ENCODE measurements around the gene FARS2. TPM values are rescaled to one million over a fixed set of nuclear protein-coding genes. Genes with fewer than 3 reads are reported as not detected.

The FARS2 gene
- total RNA-seq, 1 donor from 2014 or later, result 11.8 TPM

GRCh38 chr6:5726976-5727718, 465.8 kb downstream of the FARS2 start:
- H3K4me3 Mint-ChIP-seq (ENCODE audit: unreplicated experiment), result no peak overlapping the region
- DNase-seq (ENCODE audit: low spot score), result no peak
- peaks cover 10% of the 10 kb centered on the region for H3K4me1 Mint-ChIP-seq (ENCODE audit: low read depth)
- TF ChIP-seq CTCF (IDR thresholded peaks at IDR 0.05), result no peak
- no peaks in the 10 kb centered on the region for H3K9me3 Mint-ChIP-seq (ENCODE audit: low read depth)
- no peaks in the 10 kb centered on the region for H3K27me3 Mint-ChIP-seq (ENCODE audit: low read depth)
- H3K27ac Mint-ChIP-seq (ENCODE audit: unreplicated experiment), result no peak overlapping the region
- H3K36me3 Mint-ChIP-seq (ENCODE audit: low read depth), result no peaks in the 10 kb centered on the region

- H3K36me3 Mint-ChIP-seq (ENCODE audit: low read depth), result no peaks in the 10 kb centered on the region
- no peak for DNase-seq (ENCODE audit: low spot score)
- no peaks in the 10 kb centered on the region for H3K9me3 Mint-ChIP-seq (ENCODE audit: low read depth)
- no peak for TF ChIP-seq CTCF (IDR thresholded peaks at IDR 0.05)
- no peak overlapping the region for H3K4me3 Mint-ChIP-seq (ENCODE audit: unreplicated experiment)
- no peaks in the 10 kb centered on the region for H3K27me3 Mint-ChIP-seq (ENCODE audit: low read depth)
- no peak overlapping the region for H3K27ac Mint-ChIP-seq (ENCODE audit: unreplicated experiment)
- peaks cover 3% of the 10 kb centered on the region for H3K4me1 Mint-ChIP-seq (ENCODE audit: low read depth)
Measured at GRCh38 chr6:5728351-5729079, 467.2 kb downstream of the FARS2 start.

- no peak for TF ChIP-seq CTCF (IDR thresholded peaks at IDR 0.05)
- no peak overlapping the region for H3K4me3 Mint-ChIP-seq (ENCODE audit: unreplicated experiment)
- no peaks in the 10 kb centered on the region for H3K36me3 Mint-ChIP-seq (ENCODE audit: low read depth)
- H3K4me1 Mint-ChIP-seq (ENCODE audit: low read depth), result no peaks in the 10 kb centered on the region
- no peaks in the 10 kb centered on the region for H3K27me3 Mint-ChIP-seq (ENCODE audit: low read depth)
- no peak overlapping the region for H3K27ac Mint-ChIP-seq (ENCODE audit: unreplicated experiment)
- DNase-seq (ENCODE audit: low spot score), result no peak
- no peaks in the 10 kb centered on the region for H3K9me3 Mint-ChIP-seq (ENCODE audit: low read depth)
Measured at GRCh38 chr6:5729080-5729434, 467.7 kb downstream of the FARS2 start.

- no peak overlapping the region for H3K4me3 Mint-ChIP-seq (ENCODE audit: unreplicated experiment)
- H3K27me3 Mint-ChIP-seq (ENCODE audit: low read depth), result no peaks in the 10 kb centered on the region
- peak; percentile 24 for TF ChIP-seq CTCF (IDR thresholded peaks at IDR 0.05)
- no peaks in the 10 kb centered on the region for H3K36me3 Mint-ChIP-seq (ENCODE audit: low read depth)
- H3K4me1 Mint-ChIP-seq (ENCODE audit: low read depth), result no peaks in the 10 kb centered on the region
- no peak for DNase-seq (ENCODE audit: low spot score)
- no peaks in the 10 kb centered on the region for H3K9me3 Mint-ChIP-seq (ENCODE audit: low read depth)
- no peak overlapping the region for H3K27ac Mint-ChIP-seq (ENCODE audit: unreplicated experiment)
Measured at GRCh38 chr6:5729813-5730517, 468.7 kb downstream of the FARS2 start.

- no peaks in the 10 kb centered on the region for H3K36me3 Mint-ChIP-seq (ENCODE audit: low read depth)
- no peak overlapping the region for H3K27ac Mint-ChIP-seq (ENCODE audit: unreplicated experiment)
- H3K4me3 Mint-ChIP-seq (ENCODE audit: unreplicated experiment), result no peak overlapping the region
- no peaks in the 10 kb centered on the region for H3K4me1 Mint-ChIP-seq (ENCODE audit: low read depth)
- no peaks in the 10 kb centered on the region for H3K27me3 Mint-ChIP-seq (ENCODE audit: low read depth)
- TF ChIP-seq CTCF (IDR thresholded peaks at IDR 0.05), result no peak
- no peaks in the 10 kb centered on the region for H3K9me3 Mint-ChIP-seq (ENCODE audit: low read depth)
- no peak for DNase-seq (ENCODE audit: low spot score)
Measured at GRCh38 chr6:5730585-5731263, 469.4 kb downstream of the FARS2 start.

Data from chondrocyte (in vitro differentiated cells).